GM11168 (cell line): ENCODE measurements around the gene HSFX1.

Source experiments
- in situ Hi-C: fragments of 300-500 bp; cut with MboI; formaldehyde crosslinking; loops from one replicate; pipeline ENCODE4 v1.12.0; 2022; ENCODE audit warnings: low sequenced_read_pairs; ENCODE audit not compliant: unreplicated experiment

The HSFX1 gene

DNA sequence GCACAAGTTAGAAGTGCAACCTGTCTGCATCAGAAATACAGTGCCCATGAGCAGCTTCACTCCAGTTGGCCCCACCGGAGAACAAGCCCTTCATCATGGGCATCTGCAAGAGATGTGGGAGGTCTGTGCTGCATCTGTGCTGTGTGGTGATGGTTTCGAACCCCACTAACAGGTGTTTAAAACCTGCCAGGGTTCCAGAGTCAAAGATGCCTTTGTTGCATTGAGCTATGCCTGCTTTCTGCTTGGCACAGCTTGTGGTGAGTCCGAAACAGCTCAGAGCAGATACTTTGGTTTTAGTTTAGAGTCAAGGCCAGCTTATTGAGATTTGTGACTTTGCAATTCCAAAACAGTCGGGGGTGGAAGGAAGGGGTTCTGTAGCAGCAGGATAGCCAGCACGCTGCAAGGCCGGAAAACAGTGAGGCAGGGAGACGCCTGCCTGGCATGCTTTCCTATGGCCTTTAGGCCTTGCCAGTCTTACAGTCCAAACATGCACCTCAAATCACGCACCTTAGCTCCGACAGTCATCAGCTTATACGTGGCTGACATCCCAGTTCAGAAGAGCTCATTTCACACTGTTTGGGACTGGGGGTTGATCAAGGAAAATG, 29.7 kb downstream of the HSFX1 start:
- in situ Hi-C loops = no loop called here

DNA sequence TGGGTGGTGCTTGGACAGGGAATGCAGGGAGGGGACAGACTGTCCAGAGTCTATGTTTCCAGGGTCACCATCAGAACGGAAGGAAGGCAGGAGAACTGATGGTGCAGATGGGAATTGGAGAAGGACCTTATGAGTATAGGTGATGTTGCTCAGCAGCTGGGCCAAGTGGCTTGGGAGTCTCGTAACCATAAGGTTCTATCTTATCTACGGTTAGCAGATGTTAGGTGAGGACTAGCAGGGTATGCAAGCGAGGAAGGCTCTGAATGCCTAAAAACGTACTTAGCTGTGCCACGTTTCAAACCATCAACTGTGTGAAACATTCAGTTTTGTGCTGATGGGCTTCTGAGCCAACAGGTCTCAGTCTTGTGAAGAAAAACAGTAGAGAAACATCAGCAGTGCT, 30.2 kb downstream of the HSFX1 start:
- in situ Hi-C loops = no loop called here

DNA sequence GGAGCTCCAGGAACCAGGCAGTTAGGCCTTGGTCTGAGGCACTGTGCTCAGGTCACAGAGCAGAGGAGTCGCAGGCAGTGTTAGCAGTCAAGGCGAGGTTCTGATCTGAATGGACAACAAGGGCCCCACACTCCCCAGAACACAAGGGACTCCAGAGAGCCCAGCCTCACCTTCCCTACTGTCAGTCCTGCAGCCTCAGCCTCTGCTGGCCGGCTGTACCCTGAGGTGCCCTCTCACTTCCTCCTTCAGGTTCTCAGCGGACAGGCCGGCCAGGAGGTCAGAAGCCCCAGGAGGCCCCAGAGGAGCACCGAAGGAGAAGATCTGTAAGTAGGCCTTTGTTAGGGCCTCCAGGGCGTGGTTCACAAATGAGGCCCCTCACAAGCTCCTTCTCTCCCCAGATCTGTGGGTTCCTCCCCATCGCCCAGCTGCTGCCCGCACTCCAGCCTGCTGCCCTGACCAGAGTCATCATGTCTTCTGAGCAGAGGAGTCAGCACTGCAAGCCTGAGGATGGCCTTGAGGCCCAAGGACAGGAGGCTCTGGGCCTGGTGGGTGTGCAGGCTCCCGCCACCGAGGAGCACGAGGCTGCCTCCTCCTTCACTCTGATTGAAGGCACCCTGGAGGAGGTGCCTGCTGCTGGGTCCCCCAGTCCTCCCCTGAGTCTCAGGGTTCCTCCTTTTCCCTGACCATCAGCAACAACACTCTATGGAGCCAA, 34.0 kb downstream of the HSFX1 start:
- in situ Hi-C loops = no loop called here

DNA sequence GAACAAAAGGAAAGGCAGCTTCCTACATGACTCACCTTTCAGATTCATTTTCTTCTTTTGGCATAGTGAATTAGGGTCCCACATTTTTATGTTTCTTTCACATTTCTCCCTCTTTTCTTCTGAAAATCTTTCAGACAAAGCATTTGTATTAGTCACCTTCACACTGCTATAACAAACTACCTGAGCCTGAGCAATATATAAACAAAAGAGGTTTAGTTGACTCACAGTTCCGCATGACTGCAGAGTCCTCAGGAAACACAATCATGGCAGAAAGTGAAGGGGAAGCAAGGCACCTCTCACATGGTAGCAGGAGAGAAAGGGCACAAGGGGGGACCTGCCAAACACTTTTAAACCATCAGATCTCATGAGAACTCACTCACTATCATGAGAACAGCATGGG, 44.8 kb downstream of the HSFX1 start:
- in situ Hi-C loops = no loop called here

DNA sequence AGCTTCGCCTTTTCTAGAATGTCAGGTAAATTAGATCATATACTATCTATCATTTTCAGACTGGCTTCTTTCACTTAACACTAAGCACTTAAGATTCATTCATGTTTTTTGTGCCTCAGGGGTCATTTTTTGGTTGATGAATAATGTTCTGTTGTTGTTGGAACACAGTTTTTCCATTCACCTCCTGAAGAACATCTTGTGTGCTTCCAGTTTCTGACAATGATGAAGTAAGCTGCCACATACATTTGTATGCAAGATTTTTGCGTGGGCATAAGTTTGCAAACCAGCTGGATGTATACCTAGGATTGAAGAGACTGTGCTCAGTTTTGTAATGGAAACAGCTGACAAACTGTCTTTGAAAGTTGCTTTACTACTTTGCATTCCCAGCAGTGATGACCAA, 45.5 kb downstream of the HSFX1 start:
- in situ Hi-C loops = no loop called here

DNA sequence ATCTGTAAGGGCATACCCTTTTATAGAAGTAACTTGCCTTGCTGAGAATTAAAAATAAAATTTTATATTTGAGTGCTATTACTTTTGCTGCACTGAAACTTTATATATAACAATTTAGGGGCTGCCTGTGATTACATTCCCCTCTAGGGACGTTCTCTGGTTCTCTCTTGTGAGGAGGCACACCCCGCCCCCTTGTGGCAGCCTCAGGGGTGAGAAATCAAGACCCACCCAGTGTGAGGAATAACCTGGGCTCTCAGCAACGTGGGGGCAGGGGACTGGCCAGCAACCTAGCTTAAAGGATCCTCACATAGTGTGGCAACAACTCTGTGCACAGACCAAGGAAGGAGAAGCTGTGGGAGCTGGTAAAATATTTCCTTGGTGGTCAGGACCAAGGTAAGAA, 51.6 kb downstream of the HSFX1 start:
- in situ Hi-C loops = no loop called here
